ENCODE results near the gene ELF4.

DNA sequence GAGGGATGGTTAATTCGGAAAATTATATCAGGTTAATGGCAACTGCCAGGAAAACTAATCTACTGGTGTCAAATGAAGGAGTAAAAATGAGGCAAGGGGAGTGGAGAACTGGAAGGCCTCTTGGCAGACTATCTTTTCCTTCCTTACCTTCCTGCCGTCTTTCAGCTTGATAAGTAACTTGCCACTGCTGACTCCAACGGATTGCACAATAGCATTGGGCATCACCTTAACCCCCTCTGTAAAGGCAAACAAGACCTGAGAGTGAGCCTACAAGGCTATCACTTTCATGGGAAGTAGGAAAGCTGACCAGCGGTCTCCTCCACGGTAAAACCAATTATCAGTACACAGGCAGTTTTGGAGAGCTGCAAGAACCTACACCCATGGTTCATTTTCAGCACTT lies 26.2 kb upstream of the ELF4 start:
- TF ChIP-seq, protein P1, sequence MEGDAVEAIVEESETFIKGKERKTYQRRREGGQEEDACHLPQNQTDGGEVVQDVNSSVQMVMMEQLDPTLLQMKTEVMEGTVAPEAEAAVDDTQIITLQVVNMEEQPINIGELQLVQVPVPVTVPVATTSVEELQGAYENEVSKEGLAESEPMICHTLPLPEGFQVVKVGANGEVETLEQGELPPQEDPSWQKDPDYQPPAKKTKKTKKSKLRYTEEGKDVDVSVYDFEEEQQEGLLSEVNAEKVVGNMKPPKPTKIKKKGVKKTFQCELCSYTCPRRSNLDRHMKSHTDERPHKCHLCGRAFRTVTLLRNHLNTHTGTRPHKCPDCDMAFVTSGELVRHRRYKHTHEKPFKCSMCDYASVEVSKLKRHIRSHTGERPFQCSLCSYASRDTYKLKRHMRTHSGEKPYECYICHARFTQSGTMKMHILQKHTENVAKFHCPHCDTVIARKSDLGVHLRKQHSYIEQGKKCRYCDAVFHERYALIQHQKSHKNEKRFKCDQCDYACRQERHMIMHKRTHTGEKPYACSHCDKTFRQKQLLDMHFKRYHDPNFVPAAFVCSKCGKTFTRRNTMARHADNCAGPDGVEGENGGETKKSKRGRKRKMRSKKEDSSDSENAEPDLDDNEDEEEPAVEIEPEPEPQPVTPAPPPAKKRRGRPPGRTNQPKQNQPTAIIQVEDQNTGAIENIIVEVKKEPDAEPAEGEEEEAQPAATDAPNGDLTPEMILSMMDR (IDR thresholded peaks at IDR 0.05), result no peak
- no peak for TF ChIP-seq POLR2A (IDR thresholded peaks at IDR 0.05)
- no peak for TF ChIP-seq POLR2AphosphoS5 (IDR thresholded peaks at IDR 0.05)

Measured in transverse colon (tissue), 4 donors.